Middle frontal gyrus (tissue), 1 donor: ENCODE measurements around the gene CGB2.
"Not testable (repeated sequence)": the region's sequence is repeated elsewhere in the genome, so short reads cannot be mapped to it uniquely, and the experiment has no call there.

ENCODE experiments used
- DNase-seq: peaks from one replicate; pipeline ENCODE4 v3.0.0-alpha.2; 2015; ENCODE audit warnings: low spot score; ENCODE audit errors: extremely low spot score

Gene CGB2

DNA sequence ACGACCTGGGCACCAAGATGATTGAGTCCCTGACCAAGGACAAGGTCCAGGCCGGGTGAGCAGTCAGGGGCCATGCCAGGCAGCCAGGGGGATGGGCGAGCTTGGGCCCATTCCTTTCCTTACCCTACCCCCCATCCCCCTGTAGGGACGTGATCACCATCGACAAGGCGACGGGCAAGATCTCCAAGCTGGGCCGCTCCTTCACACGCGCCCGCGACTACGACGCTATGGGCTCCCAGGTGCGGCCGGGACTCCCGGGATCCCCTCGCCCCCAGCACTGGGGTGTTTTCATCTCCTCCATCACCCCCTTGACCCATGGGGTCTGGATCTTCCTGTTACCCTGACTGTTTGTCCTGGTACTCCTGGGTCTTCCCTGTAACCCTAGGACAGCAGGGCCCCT lies 21.9 kb upstream of the CGB2 start:
- no peak for DNase-seq

DNA sequence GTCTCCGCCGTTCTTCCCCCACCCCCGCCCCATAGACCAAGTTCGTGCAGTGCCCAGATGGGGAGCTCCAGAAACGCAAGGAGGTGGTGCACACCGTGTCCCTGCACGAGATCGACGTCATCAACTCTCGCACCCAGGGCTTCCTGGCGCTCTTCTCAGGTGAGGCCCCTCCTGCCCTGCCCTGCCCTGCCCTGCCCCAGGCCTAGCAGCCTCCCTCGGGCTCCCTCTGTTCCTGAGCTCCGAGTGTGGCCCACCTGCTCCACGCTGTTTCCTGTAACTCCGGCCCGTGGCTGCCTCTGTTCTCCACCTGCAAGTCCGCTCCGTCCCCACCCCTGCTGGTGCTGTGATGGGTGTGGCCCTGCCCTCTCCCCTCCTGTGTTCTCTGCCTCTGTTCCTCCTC lies 21.2 kb upstream of the CGB2 start:
- no peak for DNase-seq

DNA sequence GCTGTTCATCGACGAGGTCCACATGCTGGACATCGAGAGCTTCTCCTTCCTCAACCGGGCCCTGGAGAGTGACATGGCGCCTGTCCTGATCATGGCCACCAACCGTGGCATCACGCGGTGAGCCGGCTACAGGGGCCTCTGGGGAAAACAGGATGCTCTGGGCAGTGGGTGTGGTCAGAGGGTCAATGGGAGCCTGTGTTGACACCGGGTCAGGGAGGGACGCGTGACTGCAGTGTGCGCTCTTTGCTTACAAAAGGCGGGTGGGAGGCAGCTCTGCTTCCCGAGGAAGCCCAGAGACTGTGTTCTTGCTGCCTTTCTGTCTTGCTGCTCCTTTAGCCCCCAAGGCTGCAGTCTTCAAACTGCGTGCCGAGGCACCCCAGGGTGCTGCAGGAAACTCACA lies 20.5 kb upstream of the CGB2 start:
- no peak for DNase-seq

DNA sequence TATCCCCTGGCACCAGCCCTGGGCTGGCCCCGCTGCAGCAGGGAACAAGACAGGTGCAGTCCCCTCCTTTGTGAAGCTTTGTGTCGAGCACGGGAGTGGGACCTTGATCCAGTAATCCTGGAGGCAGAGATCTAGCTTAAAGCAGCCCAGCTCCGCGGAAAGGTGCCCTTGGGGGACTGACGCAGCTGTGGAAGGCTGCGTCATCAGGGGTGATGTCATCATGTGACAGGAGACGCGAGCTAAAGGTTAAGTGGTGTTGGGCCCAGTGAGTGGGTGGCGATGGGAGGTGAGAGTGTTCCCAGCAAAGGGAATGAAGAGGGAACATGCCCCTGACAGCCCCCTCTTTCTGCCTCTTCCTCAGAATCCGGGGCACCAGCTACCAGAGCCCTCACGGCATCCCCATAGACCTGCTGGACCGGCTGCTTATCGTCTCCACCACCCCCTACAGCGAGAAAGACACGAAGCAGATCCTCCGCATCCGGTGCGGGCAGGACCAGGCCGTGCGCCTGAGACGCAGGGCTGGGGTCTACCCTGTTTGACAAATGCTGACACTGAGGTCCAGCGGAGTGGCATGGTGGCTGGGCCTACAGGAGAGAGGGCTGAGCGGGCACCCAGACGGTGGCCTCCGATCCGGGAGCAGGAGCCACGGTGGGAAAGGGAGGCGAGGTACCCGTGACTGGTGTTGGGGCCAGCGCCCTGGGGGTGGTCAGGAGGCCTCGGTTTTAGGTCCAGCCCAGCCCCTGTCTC lies 17.4 kb upstream of the CGB2 start:
- no peak for DNase-seq

DNA sequence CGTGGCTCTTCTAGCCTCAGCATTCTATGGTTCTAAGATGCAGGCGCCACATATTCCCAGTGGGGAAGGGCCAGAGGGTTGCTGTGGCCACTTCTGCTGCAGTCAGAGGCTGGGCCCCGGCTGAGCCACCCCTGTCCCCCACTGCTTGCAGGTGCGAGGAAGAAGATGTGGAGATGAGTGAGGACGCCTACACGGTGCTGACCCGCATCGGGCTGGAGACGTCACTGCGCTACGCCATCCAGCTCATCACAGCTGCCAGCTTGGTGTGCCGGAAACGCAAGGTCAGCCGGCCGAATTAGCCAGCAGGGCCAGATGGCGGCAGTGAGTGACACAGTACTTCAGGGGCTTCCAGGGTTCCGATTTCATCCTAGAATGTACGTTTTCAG lies 16.8 kb upstream of the CGB2 start:
- no peak for DNase-seq

DNA sequence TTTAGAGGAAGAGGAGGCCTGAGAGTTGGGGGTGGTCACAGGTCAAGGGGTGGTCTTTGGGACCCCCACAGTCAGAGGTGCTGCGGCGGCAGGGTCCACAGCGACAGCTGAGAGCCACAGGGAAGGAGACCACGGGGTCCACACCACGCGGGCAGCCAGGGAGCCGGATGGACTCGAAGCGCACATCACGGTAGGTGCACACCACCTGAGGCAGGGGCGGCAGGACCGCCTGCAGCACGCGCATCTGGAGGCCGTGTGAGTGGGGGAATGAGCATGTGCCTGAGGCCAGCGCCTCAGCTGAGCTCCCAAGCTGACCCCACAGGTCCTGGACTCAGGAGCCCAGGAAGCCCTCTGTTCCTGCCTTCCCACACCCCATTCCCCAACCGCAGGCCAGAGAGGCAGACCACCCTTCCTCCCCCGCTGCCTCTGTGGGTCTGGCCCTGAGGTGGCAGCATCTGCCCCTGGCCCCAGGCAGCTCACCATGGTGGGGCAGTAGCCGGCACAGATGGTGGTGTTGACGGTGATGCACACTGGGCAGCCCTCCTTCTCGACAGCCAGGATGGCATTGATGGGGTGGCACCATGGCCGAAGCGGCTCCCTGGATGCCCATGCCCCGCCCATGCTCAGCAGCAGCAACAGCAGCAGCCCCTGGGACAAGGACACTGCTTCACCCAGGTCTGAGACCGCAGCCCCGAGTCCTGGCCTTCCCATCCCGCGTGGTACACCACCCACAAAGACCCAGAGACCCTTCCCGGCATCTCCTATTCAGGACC lies 15.4 kb upstream of the CGB2 start:
- no peak for DNase-seq

DNA sequence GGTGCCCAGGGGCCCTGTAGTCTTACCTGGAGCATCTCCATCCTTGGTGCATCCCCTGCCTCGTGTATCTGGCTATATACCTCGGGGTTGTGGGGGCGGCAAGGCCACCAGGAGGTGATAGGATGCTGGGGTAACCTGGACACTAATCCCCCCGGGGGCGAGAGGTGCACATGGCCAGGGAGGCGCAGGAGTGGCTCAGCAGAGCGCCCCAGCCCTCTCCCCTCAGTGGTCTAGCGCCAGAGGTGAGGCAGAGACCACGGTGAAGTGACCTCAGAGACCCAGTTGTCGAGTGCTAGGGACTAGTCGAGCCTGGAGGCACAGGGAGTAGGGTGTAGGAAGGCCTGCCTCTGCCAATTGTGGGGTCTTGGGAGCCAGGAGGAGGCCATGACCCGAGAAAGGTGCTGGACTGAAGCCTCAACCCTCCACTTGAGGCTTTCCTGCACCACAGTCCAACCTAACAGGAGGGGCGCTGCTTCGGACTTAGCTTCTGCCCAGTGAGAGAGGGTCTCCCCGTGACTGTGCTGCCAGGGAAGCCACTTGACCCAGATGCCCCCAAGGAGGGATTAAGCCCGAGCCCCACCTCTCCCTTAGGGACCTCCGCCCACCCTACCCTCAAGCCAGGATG lies 14.5 kb upstream of the CGB2 start, which contains the start of gene LHB:
LHB (minus strand) TSS at position 51 of the 625 bp plus-strand sequence; CDS start at position 41, 10 bp downstream.
- DNase-seq: no peak

DNA sequence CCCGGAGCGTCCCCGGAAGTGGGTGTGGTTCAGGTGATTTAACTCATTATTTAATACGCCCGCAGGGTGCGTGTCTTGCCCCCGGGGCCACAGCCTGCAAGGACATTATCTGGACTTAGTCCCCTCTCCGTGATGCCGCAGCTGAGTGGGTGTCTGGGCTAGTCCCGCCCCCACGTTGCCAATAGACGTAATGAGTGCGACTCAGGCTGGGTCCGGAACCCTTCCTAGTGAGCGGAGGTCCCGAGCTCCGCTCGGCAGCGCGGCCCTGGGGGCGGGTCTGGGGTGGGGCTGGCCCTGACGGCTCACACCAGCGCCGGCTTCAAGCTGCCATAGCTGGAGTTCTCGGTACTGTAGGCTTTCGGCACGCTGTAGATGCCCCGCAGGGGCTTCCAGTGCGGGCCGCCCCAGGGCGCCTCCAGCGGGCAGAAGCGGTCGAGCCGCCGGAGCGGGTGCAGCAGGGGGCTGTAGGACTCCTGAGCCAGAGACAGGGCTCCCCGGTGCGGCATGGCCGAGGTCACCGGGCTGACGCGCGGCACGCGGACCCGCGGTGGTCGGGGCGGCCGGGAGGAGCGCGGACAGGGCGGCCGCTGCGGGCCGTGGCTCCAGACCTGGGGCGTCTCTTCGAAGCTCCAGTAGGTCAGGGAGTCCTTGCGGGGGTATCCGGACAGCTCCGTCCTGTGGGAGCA lies 13.9 kb upstream of the CGB2 start:
- no peak for DNase-seq

DNA sequence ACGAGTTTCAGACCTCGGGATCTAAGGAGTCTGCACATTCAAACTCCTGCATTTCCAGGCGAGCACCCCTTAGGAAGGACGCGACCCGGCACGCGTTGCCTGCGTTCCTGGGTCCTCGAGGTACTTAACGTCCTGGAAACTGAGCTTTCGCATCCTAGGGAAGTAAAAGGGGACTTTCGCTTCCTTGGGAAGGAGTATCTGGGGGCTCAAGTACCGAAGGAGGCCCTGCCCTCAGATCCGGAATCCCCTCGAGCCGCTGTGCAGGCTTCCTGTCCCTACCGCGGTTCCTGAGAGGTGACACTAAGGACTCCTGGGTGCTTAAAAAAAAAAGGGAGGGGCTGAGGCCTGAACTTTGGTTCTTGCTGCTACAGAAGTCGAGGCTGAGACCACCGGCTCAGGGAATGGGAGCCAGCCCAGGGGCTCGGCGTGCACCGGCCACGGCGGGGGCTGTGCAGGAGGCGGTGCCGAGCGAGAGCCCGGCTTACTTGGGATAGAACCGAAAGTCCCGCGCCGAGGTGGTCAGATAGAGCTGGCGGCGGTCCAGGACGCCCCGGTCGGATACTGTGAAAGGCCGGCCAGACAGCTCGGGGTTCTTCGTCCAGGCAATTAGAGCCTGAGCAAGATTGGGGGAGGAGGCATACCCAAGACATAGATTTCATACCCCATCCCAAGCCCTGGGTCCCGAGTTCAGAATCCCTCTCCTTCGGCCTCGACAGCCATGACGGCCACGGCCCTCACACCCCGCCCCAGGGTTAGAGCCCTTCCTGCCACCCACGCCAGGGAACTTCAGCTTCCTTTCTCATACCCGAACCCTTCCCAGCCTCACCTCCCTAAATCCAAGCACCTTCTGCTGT lies 13.1 kb upstream of the CGB2 start:
- not testable (repeated sequence) for DNase-seq

DNA sequence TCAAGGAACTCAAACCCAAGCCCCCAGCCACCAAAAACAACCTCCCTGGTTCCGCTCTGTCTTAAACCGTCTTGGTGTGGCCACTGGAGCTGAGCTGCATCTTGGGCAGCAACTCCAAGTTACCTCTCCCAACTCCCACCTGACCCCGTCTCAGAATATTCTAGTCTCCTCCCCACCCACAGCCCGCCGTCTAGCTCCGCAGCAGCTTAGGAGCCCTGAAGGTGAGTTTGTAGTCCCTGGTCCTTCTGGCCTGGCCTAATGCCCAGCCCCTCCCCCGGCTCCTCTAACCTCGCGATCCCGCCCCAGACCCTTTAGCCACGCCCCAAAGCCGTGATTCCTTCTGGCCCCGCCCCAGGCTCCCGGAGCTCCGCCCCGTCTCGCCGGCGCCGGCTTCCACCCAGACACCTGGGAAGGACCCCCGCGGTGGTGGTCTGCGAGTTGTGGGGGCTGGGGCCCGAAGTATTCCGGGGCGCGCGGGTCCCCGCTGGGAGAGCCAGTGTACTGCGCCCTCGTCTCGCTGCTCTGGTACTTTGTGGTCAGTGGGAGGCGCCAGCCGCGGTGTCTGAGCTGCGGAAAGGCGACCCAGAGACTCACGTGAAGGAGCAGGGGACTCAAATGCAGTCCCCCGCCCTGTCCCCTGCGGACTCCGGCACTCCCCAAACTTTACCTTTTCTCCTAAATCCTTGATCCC lies 12.3 kb upstream of the CGB2 start:
- DNase-seq: no peak

DNA sequence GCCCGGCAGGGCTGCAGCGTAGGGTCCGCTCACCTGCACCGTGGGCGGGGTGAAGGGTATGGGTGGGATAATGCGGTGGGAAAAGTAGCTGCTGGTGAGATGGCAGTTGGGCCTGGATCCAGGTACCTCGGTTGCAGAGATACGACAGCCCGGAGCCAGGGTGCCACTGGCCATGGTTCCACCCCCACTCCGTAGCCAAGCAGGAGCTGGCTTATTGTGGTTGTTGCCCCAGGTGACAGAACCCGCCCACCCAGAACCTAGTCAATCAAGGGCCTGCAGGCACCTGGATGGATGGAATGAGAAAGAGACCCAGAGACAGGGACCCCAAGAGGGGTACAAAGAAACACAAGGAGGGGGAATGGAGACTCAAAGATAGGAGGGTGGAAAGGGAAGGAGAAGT lies 11.3 kb upstream of the CGB2 start:
- DNase-seq: no peak

DNA sequence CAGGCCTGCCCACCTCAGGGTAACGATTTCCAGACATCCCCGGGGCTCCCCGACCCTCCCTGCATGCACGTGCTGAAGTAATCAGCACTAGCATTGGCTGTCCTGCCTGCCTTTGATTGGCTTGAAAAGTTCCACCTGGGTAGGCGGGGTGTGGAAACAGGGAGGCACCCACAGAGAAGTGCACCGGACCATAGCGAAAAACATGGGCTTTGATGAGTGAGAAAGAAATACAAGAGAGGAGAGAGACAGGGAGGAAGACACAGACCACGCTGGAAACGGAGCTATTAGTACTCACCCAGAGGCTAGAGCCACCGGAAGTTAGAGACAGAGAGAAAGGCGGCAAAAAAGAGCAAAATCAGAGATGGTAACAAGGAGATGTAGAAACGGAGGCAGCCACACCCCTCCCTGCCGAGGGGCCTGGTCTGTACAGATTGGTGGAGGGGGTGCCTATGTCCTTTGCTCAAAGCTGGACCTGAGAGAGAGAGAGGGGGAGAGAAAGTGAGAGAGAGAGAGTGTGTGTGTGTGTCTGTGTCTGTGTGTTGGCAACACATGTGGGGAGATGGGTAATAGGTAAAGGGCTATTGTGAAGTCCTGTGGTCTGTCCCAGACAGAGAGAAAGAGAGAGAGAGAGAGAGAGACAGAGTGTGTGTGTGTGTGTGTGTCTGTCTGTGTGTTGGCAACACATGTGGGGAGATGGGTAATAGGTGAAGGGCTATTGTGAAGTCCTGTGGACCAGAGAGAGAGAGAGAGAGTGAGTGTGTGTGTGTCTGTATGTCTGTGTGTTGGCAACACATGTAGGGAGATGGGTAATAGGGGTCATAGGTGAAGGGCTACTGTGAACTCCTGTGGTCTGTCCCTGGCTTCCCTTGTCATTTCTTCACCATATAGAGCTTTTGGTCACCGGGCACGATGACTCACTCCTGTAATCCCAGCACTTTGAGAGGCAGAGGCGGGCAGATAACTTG lies 10.5 kb upstream of the CGB2 start:
- DNase-seq: no peak

DNA sequence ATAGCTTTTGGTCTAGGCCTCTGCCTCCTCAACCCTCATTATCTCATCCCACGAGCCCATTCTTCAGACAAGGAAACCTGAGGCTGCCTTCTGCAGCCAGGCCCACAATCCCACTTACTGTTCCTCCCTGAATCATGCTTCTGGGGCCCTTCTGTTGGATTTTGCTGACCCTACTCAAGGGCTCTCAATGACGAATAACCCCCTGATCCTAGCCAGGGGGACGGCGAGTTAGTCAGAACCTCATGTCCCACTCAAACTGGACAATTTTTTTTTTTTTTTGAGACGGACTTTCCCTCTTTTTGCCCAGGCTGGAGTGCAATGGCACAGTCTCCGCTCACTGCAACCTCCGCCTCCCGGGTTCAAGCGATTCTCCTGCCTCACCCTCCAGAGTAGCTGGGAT lies 9.6 kb upstream of the CGB2 start:
- DNase-seq: no peak

DNA sequence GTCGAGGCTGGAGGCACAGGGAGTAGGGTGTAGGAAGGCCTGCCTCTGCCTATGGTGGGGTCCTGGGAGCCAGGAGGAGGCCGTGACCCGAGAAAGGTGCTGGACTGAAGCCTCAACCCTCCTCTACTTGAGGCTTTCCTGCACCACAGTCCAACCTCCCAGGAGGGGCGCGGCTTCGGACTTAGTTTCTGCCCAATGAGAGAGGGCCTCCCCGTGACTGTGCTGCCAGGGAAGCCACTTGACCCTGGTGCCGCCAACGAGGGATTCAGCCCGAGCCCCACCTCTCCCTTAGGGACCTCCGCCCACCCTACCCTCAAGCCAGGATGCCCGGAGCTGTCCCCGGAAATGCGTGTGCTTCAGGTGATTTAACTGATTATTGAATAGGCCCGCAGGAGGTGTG lies 7.5 kb upstream of the CGB2 start, which contains the start of gene CGB3:
CGB3 (minus strand) TSS at position 101 of the 400 bp plus-strand sequence. CDS start 362 bp downstream, outside the sequence.
- DNase-seq: not testable (repeated sequence)

DNA sequence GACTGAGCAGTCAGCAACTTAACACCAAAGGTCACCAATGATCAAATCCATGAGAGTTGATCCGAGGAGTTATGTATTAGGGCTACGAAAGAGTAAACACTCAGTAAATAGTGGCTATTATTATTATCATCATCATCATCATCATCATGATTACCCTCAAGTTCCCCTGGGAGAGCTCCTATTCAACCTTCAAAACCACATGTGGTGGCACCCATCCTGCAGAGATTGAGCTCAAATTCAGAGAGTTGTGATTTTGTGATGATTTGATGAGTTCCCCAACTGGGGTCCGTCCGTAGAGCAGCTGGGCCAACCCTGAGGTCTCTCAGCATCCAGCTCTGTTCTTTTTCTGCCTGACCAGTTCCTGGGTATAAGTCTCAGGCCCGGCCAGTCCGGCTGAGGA lies 6.6 kb upstream of the CGB2 start:
- DNase-seq: not testable (repeated sequence)

DNA sequence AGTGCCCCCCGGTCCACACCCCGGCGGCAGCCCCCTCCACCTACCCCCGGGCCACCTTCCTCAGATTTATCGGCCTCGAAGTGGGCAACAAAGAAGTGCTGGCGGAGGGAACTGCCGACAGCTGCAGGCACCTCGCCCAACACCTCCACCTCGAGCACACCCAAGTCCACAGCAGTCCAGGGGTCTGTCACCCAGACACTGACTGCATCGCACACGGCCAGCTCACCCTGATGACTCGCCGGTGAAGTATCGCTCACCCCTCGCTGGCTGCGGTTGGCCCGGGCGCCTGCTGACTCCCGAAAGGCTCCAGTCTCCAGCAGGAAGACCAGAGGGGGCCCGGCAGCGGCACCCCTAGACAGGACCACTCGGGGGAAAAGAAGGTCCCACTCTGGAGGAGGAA lies 6.1 kb upstream of the CGB2 start:
- DNase-seq: not testable (repeated sequence)

DNA sequence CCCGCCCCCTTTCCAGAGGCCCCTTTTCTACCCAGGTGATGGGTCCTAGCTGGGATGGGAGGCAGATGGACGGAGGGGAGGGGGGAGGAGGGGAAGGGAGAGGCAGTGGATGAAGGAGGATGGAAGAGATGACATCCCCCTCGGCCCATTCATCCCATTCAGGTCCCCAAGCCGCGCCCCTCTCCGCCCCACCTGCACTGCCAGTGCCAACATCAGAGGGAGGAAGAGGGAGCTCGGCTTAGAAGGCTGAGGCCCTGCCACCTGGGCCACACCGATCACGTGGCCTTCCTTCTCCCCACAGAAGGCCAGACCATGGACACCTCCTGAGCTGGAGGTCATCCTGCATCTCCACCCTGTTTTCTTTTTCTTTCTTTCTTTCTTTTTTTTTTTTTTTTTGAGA lies 3.0 kb upstream of the CGB2 start:
- DNase-seq: not testable (repeated sequence)

DNA sequence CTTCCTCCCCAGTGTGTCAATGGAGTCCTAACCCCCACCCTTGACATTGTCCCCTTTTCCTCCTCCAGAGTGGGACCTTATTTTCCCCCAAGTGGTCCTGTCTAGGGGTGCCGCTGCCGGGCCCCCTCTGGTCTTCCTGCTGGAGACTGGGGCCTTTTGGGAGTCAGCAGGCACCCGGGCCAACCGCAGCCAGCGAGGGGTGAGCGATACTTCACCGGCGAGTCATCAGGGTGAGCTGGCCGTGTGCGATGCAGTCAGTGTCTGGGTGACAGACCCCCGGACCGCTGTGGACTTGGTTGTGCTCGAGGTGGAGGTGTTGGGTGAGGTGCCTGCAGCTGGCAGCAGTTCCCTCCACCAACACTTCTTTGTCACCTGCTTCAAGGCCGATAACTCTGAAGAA lies 1.9 kb upstream of the CGB2 start:
- DNase-seq: not testable (repeated sequence)

DNA sequence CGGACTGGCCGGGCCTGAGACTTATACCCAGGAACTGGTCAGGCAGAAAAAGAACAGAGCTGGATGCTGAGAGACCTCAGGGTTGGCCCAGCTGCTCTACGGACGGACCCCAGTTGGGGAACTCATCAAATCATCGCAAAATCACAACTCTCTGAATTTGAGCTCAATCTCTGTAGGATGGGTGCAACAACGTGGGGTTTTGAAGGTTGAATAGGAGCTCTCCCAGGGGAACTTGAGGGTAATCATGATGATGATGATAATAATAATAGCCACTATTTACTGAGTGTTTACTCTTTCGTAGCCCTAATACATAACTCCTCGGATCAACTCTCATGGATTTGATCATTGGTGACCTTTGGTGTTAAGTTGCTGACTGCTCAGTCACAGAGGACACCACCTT lies 1.4 kb upstream of the CGB2 start:
- DNase-seq: not testable (repeated sequence)
